Endothelial cell of hepatic sinusoid (primary cell): ENCODE measurements around the gene HSD17B7.
"Not testable (repeated sequence)": the region's sequence is repeated elsewhere in the genome, so short reads cannot be mapped to it uniquely, and the experiment has no call there.

ENCODE experiments used
- in situ Hi-C: cut with HindIII; loops from 2 replicates; pipeline ENCODE4 v1.10.0; 2017; ENCODE audit warnings: low sequenced_read_pairs

Gene HSD17B7

GRCh38 chr1:162799995-162800830 lies 9.7 kb downstream of the HSD17B7 start:
- in situ Hi-C loops = not testable (repeated sequence)

- in situ Hi-C loops = not testable (repeated sequence)
These were observed 17.0 kb downstream of the HSD17B7 start for GRCh38 chr1:162807503-162807902.

GRCh38 chr1:162812357-162812756 lies 21.9 kb downstream of the HSD17B7 start:
- in situ Hi-C loops = not testable (repeated sequence)

GRCh38 chr1:162818136-162818535 lies 27.6 kb downstream of the HSD17B7 start:
- in situ Hi-C loops = not testable (repeated sequence)

DNA sequence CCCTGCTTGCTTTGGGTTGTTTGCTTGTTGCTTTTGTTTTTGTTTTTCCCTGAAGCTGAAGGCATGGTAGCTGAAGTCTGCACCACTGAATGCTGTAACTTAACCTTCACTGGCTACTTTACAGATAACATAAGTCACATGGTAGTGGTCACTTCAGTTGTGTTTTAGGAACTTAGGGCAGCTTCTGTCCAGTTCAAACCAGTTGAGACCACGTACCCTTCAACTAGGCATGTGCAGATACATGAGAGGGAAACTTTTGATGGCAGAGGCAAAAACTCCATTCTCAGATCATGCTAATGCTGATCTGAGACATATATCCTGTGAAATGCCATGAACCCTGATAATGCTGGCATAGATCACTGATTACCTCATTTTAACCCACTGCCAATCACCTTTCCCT lies 28.2 kb downstream of the HSD17B7 start:
- in situ Hi-C loops = not testable (repeated sequence)

GRCh38 chr1:162822391-162823200 lies 32.1 kb downstream of the HSD17B7 start:
- in situ Hi-C loops = no loop called here

DNA sequence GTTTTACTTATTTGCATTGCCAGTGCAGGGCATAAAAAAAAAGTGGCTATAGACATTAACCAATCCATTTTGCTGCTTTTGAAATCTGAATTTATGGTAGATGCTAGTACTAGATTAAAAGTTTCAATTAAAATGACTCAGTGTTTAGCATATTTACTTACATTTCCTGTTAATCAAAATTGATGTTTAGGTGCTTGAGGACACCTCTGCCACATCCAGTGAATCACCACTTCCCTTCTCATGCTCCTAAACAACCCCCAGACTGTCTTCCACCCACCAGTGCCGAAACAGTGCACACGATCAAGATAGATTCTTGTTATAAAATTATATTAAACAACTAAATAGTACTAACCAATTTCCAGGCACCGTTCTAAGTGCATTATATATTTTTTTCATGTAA lies 32.7 kb downstream of the HSD17B7 start:
- in situ Hi-C loops = no loop called here

DNA sequence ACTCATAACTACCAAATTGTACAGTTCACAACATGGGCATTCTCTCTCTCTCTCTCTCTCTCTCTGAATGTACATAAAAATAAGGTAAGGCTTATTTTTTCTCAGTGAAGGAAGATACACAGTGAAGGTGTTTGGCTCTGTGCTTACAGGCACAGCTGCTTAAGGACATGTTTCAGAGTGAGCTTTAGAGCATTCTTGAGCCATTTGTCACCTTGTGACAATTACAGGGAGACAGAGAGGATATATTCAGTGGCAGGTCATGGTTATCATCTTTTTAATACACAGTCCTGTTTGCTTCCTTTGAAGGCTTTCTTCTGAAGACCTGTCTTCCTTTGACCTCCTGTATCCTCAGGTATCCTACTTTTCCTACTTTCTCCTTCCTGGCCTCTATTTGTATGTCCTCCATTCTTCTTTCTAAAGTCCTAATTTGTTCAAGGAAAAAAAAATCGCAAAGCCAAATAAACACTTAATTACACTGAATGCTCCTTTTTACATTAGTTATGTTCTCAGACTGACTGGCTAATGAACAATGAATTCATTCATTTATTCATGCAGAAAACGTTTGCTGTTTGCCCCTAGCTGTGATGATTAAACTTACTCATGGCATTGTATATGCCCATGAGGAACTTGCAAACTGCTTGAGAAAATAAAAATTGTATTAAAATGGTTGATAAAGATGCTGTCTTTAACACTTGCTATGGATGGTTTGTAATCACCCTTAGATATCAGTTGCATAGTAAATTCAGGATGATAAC lies 33.4 kb downstream of the HSD17B7 start:
- in situ Hi-C loops = no loop called here

DNA sequence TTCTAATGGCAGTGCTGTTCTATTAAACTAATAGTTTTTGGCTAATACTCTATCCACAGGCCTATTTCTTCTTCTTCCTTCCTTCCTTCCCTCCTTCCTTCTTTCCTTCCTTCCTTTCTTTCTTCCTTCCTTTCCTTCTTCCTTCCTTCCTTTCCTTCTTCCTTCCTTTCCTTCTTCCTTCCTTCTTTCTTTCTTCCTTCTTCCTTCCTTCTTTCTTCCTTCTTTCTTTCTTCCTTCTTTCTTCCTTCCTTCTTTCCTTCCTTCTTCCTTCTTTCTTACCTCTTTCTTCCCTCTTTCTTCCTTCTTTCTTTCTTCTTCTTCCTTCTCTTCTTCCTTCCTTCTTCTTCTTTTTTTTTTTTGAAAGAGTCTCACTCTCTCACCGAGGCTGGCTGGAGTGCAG lies 38.8 kb downstream of the HSD17B7 start:
- in situ Hi-C loops = no loop called here

- in situ Hi-C loops = no loop called here
These were observed 42.0 kb downstream of the HSD17B7 start for GRCh38 chr1:162832470-162832869.

DNA sequence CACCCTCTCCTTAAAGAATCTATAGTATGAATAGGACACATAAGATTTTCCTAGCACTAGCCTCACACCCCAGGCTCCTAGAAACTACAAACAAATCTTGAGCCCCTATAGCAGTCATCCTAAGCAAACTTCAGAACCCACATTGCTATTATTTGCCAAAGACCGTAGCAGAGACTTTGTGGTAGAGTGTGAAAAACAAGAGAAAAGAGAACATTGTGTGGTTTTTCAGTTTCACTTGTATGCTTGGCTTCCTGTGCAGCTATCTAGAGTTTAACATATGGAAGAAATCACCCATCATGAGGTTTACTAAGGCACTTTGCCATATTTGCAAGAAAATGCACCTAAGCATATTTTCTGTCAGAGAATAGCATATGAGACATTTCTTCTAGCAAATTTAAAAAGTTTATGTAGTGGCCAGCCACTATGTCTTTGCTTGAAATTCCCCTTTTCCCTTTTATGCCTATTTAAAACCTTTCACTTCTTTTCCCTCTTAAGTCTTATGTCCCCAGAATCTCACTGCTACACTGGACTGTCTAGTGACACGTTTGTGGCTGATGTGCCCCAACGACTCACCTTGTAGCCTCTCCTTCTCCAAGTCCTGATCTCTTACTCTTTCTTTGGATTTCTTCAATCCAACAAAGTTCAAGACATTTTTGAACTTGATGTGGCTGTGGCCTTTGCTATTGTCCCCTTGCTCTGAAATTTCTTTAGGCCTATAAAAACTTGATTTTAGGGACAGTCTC lies 44.8 kb downstream of the HSD17B7 start:
- in situ Hi-C loops = loop anchor here (5.0 kb wide), 1 partner anchor 342 kb away; no protein-coding TSS in a partner anchor

GRCh38 chr1:162838863-162839262 lies 48.4 kb downstream of the HSD17B7 start:
- in situ Hi-C loops = loop anchor here (5.0 kb wide), 1 partner anchor 338 kb away; no protein-coding TSS in a partner anchor

- in situ Hi-C loops = loop anchor here (10.0 kb wide), 1 partner anchor 474 kb away; no protein-coding TSS in a partner anchor
These were observed 49.8 kb downstream of the HSD17B7 start for GRCh38 chr1:162840250-162840839.

- in situ Hi-C loops = loop anchor here (10.0 kb wide), 1 partner anchor 471 kb away; no protein-coding TSS in a partner anchor
These were observed 53.7 kb downstream of the HSD17B7 start for GRCh38 chr1:162844153-162844552.

DNA sequence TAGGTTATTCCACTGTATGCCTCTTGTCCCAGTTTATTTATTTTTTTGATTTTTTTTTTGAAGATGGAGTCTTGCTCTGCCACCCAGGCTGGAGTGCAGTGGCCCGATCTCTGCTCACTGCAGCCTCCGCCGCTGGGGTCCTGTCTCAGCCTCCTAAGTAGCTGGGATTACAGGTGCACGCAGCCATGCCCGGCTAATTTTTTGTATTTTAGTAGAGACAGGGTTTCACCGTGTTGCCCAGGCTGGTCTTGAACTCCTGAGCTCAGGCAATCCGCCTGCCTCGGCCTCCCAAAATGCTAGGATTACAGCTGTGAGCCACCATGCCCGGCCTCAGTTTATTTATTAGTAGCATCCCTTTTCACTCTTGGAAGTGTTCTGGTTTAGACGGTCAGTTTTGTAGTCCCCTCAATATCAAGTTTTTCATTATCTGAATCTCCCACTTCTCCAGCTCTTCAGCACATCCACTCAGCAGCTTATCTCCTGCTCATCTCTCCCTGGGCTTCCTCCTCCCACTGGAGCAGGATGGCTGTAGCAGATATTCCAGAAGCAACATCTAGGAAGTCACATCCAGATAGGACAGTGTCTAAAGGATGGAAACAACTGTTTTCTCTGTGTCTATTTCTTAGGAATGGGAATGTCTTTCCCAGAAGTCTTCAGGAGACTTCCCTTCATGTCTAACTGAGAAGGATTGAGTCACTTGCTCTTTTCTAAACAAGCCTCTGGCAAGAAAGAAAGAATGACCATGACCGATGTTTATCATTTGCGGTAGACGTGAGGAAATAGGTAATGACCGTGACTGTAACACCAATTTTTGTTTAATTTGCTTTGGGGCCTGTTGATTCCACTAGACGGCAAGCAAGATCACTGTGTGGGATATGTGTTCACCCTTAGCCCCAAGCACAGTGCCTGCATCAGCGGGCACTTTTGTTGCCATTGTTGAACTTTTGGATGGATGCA lies 56.0 kb downstream of the HSD17B7 start:
- in situ Hi-C loops = loop anchor here (10.0 kb wide), 1 partner anchor 468 kb away; no protein-coding TSS in a partner anchor

DNA sequence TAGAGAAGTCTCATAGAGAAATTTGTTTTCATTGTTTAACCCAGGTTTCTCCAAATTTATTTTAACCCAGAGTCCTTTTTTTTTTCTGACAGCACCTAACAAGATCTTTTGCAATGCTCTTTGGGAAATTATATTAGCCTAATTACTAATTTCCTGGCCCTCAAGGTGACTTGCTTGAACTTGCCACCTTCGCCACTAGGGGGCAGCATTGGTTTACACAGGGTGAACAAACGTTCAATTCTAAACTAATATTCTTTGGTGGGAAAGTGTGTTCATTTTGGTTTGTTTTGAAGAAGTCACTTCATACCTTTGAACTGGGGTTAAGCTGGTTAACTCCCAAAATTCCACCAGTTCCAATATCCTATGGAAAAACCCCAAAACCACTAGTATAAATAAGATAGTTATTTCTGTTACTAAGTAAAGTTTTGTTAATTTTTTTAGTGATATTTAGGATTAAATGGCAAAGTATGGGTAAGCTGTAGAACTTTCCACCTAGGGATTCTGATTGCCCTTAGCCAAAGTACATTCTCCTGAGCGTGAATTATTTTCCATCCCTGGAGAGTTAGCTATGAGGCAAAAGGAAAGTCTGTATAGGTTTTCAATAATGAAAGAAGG lies 57.4 kb downstream of the HSD17B7 start:
- in situ Hi-C loops = loop anchor here (10.0 kb wide), 1 partner anchor 467 kb away; no protein-coding TSS in a partner anchor

DNA sequence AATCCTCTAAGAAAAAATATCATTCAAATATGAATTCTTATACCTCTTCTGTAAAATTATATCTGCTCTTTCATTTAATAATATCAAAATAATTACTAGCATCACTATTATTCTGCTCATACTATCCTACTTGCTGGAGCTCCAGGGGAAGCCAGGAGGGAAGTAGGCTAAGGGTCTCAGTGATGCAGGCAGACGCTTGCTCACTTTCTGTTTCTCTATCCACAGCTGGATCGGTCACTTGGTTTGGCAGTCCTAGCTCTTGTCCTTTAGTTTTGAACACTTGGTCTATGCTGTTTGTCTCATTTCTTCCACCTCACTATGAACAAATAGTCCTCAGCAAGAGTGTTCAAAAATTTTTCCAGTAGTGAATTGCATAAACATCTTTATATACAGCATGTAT lies 59.2 kb downstream of the HSD17B7 start:
- in situ Hi-C loops = loop anchor here (5.0 to 25.0 kb wide), 3 partner anchors 53 to 465 kb away; partner anchors contain the start of gene RGS4

- in situ Hi-C loops = loop anchor here (5.0 to 25.0 kb wide), 2 partner anchors 51 to 211 kb away; partner anchors contain the start of gene RGS4
These were observed 60.8 kb downstream of the HSD17B7 start for GRCh38 chr1:162851341-162851740.
